ENCODE results near the gene KCTD15. TPM values are rescaled to one million over a fixed set of nuclear protein-coding genes. Genes with fewer than 3 reads are reported as not detected.

KCTD15 gene
- total RNA-seq, 2 donors from 2014 or later, result 57.5 to 72.2 TPM

- no peak for TF ChIP-seq CTCF (IDR thresholded peaks at IDR 0.05)
- Histone ChIP-seq H3K9me3 (no peaks in the 10 kb centered on the region), H3K4me3 (no peak overlapping the region), H3K4me1 (ENCODE audit: control insufficient read depth in 1 of 2, low read depth in 2 of 2) (no peaks in the 10 kb centered on the region), H3K36me3 (no peaks in the 10 kb centered on the region), H3K27ac (no peak overlapping the region), H3K27me3 (replicated peaks; ENCODE audit: insufficient read depth) (no peaks in the 10 kb centered on the region)
- ATAC-seq (ENCODE audit: insufficient number of reproducible peaks, low FRiP score, low read depth), result no peak
- DNase-seq (ENCODE audit: low spot score), result no peak
These were observed 30.0 kb upstream of the KCTD15 start for GRCh38 chr19:33766623-33767022.

GRCh38 chr19:33767898-33768413, 28.7 kb upstream of the KCTD15 start:
- no peaks in the 10 kb centered on the region for H3K9me3 ChIP-seq
- DNase-seq (ENCODE audit: low spot score), result no peak
- no peak overlapping the region for H3K27ac ChIP-seq
- H3K27me3 ChIP-seq (replicated peaks; ENCODE audit: insufficient read depth), result no peaks in the 10 kb centered on the region
- no peaks in the 10 kb centered on the region for H3K36me3 ChIP-seq
- no peaks in the 10 kb centered on the region for H3K4me1 ChIP-seq (ENCODE audit: control insufficient read depth in 1 of 2, low read depth in 2 of 2)
- H3K4me3 ChIP-seq, result no peak overlapping the region
- no peak for ATAC-seq (ENCODE audit: insufficient number of reproducible peaks, low FRiP score, low read depth)
- TF ChIP-seq CTCF (IDR thresholded peaks at IDR 0.05), result no peak

DNA sequence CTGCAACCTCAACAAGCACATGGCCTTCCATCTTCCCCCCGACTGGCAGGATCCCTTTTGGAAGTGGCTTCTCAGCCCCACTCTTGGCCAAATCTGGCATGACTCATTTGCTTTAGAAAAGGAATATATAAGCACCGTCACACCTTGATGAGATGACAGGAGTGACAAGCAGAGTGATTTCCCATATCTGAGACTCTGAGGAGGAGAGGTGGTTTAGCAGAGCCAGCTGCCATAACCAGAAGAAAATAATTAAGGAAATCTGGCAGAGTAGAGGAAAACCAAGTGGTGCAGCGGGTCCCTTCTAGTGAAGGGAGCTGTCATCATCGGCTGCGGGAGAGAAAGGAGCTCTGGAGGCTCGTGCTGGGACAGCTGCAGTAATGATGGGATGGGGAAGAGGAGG, 27.5 kb upstream of the KCTD15 start:
- Histone ChIP-seq H3K36me3 (no peaks in the 10 kb centered on the region), H3K4me1 (ENCODE audit: control insufficient read depth in 1 of 2, low read depth in 2 of 2) (no peaks in the 10 kb centered on the region), H3K9me3 (no peaks in the 10 kb centered on the region), H3K4me3 (no peak overlapping the region), H3K27me3 (replicated peaks; ENCODE audit: insufficient read depth) (no peaks in the 10 kb centered on the region), H3K27ac (no peak overlapping the region)
- TF ChIP-seq CTCF (IDR thresholded peaks at IDR 0.05), result no peak
- DNase-seq (ENCODE audit: low spot score) (no peak), ATAC-seq (ENCODE audit: insufficient number of reproducible peaks, low FRiP score, low read depth) (no peak)

DNA sequence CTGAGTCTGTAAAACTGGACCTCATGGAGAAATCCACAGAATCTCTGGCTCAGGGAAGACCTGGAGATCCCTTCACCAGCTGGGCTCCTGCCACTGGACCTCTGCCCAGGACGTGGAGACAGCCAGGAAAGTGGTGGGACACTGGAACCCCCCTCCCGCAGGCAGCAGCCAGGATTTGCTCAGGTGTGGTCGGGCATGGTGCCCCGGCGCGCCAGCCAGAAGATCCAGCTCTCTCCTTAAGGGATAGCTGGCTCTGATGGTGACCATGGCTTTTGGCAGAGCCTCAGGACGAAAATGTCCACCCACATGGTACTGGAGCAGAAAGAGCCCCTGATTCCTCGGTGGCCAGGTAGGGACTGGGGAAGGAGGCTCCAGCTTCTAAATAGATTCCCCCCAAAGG, 26.6 kb upstream of the KCTD15 start:
- Histone ChIP-seq H3K36me3 (no peaks in the 10 kb centered on the region), H3K27ac (no peak overlapping the region), H3K27me3 (replicated peaks; ENCODE audit: insufficient read depth) (no peaks in the 10 kb centered on the region), H3K9me3 (no peaks in the 10 kb centered on the region), H3K4me3 (no peak overlapping the region), H3K4me1 (ENCODE audit: control insufficient read depth in 1 of 2, low read depth in 2 of 2) (no peaks in the 10 kb centered on the region)
- TF ChIP-seq CTCF (IDR thresholded peaks at IDR 0.05), result no peak
- no peak for ATAC-seq (ENCODE audit: insufficient number of reproducible peaks, low FRiP score, low read depth)
- DNase-seq (ENCODE audit: low spot score), result no peak

GRCh38 chr19:33771384-33772101, 25.1 kb upstream of the KCTD15 start:
- peak; percentile 69 for TF ChIP-seq CTCF (IDR thresholded peaks at IDR 0.05)

More at GRCh38 chr19:33771384-33772101, 25.1 kb upstream of the KCTD15 start:
- DNase-seq (ENCODE audit: low spot score) (no peak), ATAC-seq (ENCODE audit: insufficient number of reproducible peaks, low FRiP score, low read depth) (no peak)
- H3K4me1 ChIP-seq (ENCODE audit: control insufficient read depth in 1 of 2, low read depth in 2 of 2), result no peaks in the 10 kb centered on the region
- H3K36me3 ChIP-seq, result no peaks in the 10 kb centered on the region
- H3K27me3 ChIP-seq (replicated peaks; ENCODE audit: insufficient read depth), result no peaks in the 10 kb centered on the region
- no peak overlapping the region for H3K27ac ChIP-seq
- H3K4me3 ChIP-seq, result no peak overlapping the region
- H3K9me3 ChIP-seq, result no peaks in the 10 kb centered on the region

All from thoracic aorta (tissue), 2 donors.